WERI-Rb-1 (cell line): ENCODE results near the gene ERGIC1.

Experiments used
- DNase-seq: peaks from one replicate; pipeline ENCODE4 v3.0.0-alpha.2; 2020
- H3K27ac ChIP-seq: fragments of 250-450 bp; sonication (Bioruptor Pico); 2 replicates; pipeline ENCODE4 v1.5.1; 2020; ENCODE audit warnings: mild to moderate bottlenecking, moderate library complexity
- H3K27me3 ChIP-seq: fragments of 250-450 bp; sonication (Bioruptor Pico); 2 replicates; pipeline ENCODE4 v1.5.1; 2021; ENCODE audit warnings: mild to moderate bottlenecking, low read depth, moderate library complexity; ENCODE audit not compliant: insufficient read depth, severe bottlenecking
- H3K36me3 ChIP-seq: fragments of 250-450 bp; sonication (Bioruptor Pico); 2 replicates; pipeline ENCODE4 v1.5.1; 2020; ENCODE audit warnings: mild to moderate bottlenecking, moderate library complexity
- H3K4me3 ChIP-seq: 2 replicates; pipeline ENCODE4 v1.5.1; 2011; ENCODE audit warnings: low read depth, mild to moderate bottlenecking, control low read depth, low read length
- H3K9me3 ChIP-seq: fragments of 250-450 bp; sonication (Bioruptor Pico); 2 replicates; pipeline ENCODE4 v1.5.1; 2021; ENCODE audit warnings: mild to moderate bottlenecking, moderate library complexity; ENCODE audit not compliant: severe bottlenecking
- CTCF ChIP-seq: IDR thresholded peaks from 2 replicates; pipeline ENCODE4 v1.5.1; 2011; ENCODE audit warnings: low read depth, mild to moderate bottlenecking, control low read depth, inconsistent platforms, low read length

Gene ERGIC1

DNA sequence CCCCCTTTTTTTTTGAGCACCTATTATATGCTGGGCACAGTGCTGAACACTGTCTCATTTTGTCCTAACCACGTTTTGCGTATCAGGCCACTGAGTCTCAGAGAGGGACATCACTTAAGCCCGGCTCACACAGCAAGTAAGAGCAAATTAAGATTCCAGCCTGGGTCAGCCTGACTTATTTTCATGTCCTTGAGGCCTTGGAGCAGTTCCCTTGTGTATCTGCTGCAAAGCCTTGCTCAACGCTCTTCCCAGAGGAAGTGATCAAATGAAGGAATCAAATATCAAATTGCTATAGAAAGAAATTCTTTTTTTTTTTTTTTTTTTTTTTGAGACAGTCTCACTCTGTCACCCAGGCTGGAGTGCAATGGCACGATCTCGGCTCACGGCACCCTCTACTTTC is 30.7 kb downstream of the ERGIC1 start:
- H3K4me3 ChIP-seq = no peak overlapping the region
- H3K27me3 ChIP-seq = no peaks in the 10 kb centered on the region
- no peak for TF ChIP-seq CTCF
- H3K27ac ChIP-seq = no peak overlapping the region
- no peaks in the 10 kb centered on the region for H3K36me3 ChIP-seq
- no peaks in the 10 kb centered on the region for H3K9me3 ChIP-seq
- DNase-seq = no peak

- Histone ChIP-seq H3K27me3 (no peaks in the 10 kb centered on the region), H3K4me3 (no peak overlapping the region), H3K36me3 (no peaks in the 10 kb centered on the region), H3K9me3 (no peaks in the 10 kb centered on the region), H3K27ac (no peak overlapping the region)
- no peak for DNase-seq
- no peak for TF ChIP-seq CTCF
Observed at GRCh38 chr5:172866378-172866777, 32.3 kb downstream of the ERGIC1 start.

- no peak for DNase-seq
- Histone ChIP-seq H3K27me3 (no peaks in the 10 kb centered on the region), H3K27ac (no peak overlapping the region), H3K4me3 (no peak overlapping the region), H3K9me3 (no peaks in the 10 kb centered on the region), H3K36me3 (no peaks in the 10 kb centered on the region)
- no peak for TF ChIP-seq CTCF
Observed at GRCh38 chr5:172866802-172867748, 33.0 kb downstream of the ERGIC1 start.

DNA sequence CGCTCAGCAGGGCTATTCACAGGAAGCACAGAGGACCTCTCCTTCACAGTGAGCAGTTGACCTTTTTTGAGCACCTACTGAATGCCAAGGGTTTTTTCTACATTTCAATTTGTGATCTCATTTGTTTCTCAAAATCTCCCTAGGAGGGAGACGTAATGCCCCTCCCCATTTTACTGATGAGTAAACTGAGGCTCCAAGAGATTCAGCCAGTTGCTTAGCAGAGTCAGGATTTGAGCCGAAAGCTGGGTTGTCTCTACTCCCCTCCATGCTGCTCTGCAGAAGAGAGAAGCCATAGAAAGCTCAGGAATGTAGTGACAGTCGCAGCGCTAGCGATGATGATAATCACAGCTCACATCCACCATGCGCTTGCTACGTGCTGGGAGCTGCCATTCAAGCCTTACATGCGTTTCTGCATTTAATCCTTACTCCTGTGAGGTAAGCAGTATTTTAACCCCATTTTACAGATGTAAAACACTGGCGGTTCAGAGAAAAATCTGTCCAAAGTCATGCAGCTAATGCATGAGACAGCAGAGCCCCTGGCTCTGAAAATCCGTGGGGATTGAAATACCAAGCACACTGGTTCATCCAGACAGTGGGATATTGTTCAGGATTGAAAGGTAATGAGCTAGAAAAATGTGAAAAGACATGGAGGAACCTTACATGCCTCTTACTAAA is 33.8 kb downstream of the ERGIC1 start:
- no peak for TF ChIP-seq CTCF
- H3K9me3 ChIP-seq = no peaks in the 10 kb centered on the region
- H3K36me3 ChIP-seq = no peaks in the 10 kb centered on the region
- H3K27ac ChIP-seq = no peak overlapping the region
- H3K4me3 ChIP-seq = no peak overlapping the region
- no peaks in the 10 kb centered on the region for H3K27me3 ChIP-seq
- no peak for DNase-seq

DNA sequence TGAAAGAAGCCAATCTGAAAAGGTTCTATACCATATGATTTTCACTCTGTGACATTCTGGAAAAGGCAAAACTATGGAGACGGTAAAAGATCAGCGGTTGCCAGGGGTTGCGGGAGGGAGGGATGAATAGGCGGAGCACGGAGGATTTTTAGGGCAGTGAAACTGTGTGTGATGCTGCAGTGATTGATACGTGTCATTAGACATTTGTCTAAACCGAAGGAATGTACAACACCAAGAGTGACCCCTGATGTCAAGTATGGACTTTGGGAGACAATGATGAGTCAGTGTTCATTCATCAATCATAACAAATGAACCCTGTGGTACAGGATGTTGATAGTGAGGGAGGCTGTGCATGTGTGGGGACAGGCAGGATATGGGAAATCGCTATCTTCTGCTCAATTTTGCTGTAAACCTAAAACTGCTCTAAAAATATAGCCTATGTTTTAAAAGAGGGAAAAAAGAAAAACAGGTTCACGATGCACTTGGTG is 34.4 kb downstream of the ERGIC1 start:
- Histone ChIP-seq H3K9me3 (no peaks in the 10 kb centered on the region), H3K4me3 (no peak overlapping the region), H3K36me3 (no peaks in the 10 kb centered on the region), H3K27ac (no peak overlapping the region), H3K27me3 (no peaks in the 10 kb centered on the region)
- DNase-seq = no peak
- TF ChIP-seq CTCF = no peak
